Activated CD4-positive, CD25-positive, alpha-beta regulatory T cell treated with anti-CD3 and anti-CD28 coated beads, Interleukin-2, amount 50 U/mL, for 16 hours (primary cell): ENCODE measurements around the gene CSF1R.
"Not testable (repeated sequence)": the region's sequence is repeated elsewhere in the genome, so short reads cannot be mapped to it uniquely, and the experiment has no call there.

Experiments used
- DNase-seq: peaks from one replicate; pipeline ENCODE4 v3.0.0-alpha.2; 2020; ENCODE audit warnings: low read depth, low spot score

Gene CSF1R

GRCh38 chr5:150055326-150056074, 30.9 kb downstream of the CSF1R start:
- no peak for DNase-seq

- no peak for DNase-seq
Measured at GRCh38 chr5:150054569-150054968, 31.8 kb downstream of the CSF1R start.

GRCh38 chr5:150053713-150054392, 32.5 kb downstream of the CSF1R start:
- DNase-seq: no peak

- no peak for DNase-seq
Measured at GRCh38 chr5:150052956-150053712, 33.2 kb downstream of the CSF1R start.

- DNase-seq: no peak
Measured at GRCh38 chr5:150052226-150052955, 34.0 kb downstream of the CSF1R start.

GRCh38 chr5:150051657-150052195, 34.6 kb downstream of the CSF1R start:
- DNase-seq: no peak

- not testable (repeated sequence) for DNase-seq
Measured at GRCh38 chr5:150050172-150050811, 36.1 kb downstream of the CSF1R start.

GRCh38 chr5:150046031-150046430, 40.3 kb downstream of the CSF1R start:
- DNase-seq: no peak

- no peak for DNase-seq
Measured at GRCh38 chr5:150045549-150045948, 40.8 kb downstream of the CSF1R start.

GRCh38 chr5:150044712-150045111, 41.6 kb downstream of the CSF1R start:
- DNase-seq: no peak

GRCh38 chr5:150044329-150044681, 42.0 kb downstream of the CSF1R start:
- DNase-seq: no peak

- DNase-seq: no peak
Measured at GRCh38 chr5:150043657-150044328, 42.6 kb downstream of the CSF1R start.

- DNase-seq: no peak
Measured at GRCh38 chr5:150042459-150042858, 43.9 kb downstream of the CSF1R start.

- no peak for DNase-seq
Measured at GRCh38 chr5:150038547-150038946, 47.8 kb downstream of the CSF1R start.

- no peak for DNase-seq
Measured at GRCh38 chr5:150036513-150036912, 49.8 kb downstream of the CSF1R start.

- DNase-seq: no peak
Measured at GRCh38 chr5:150035139-150035895, 51.0 kb downstream of the CSF1R start.

GRCh38 chr5:150034662-150035061, 51.7 kb downstream of the CSF1R start:
- DNase-seq: no peak

GRCh38 chr5:150033334-150033733, 53.0 kb downstream of the CSF1R start:
- no peak for DNase-seq

GRCh38 chr5:150028047-150028446, 58.3 kb downstream of the CSF1R start:
- DNase-seq: not testable (repeated sequence)

GRCh38 chr5:150026682-150027172, 59.6 kb downstream of the CSF1R start:
- no peak for DNase-seq
